GM21529 (cell line): ENCODE measurements around the gene PHACTR1.

Experiments used
- ATAC-seq: cut with Tn5 transposase; IDR thresholded peaks from one replicate; pipeline ENCODE4 v1.9.1; 2021; ENCODE audit not compliant: unreplicated experiment

Gene PHACTR1

GRCh38 chr6:13013681-13014503 is 297.3 kb downstream of the PHACTR1 start:
- no peak for ATAC-seq

GRCh38 chr6:13014504-13015378 is 298.2 kb downstream of the PHACTR1 start:
- no peak for ATAC-seq

GRCh38 chr6:13015379-13015681 is 298.8 kb downstream of the PHACTR1 start:
- no peak for ATAC-seq

GRCh38 chr6:13024616-13025015 is 308.0 kb downstream of the PHACTR1 start:
- no peak for ATAC-seq

- no peak for ATAC-seq
These were observed 309.4 kb downstream of the PHACTR1 start for GRCh38 chr6:13025893-13026499.

GRCh38 chr6:13026557-13026956 is 310.0 kb downstream of the PHACTR1 start:
- no peak for ATAC-seq

- ATAC-seq = no peak
These were observed 310.6 kb downstream of the PHACTR1 start for GRCh38 chr6:13027207-13027606.

GRCh38 chr6:13030396-13030795 is 313.8 kb downstream of the PHACTR1 start:
- no peak for ATAC-seq

- ATAC-seq = no peak
These were observed 316.0 kb downstream of the PHACTR1 start for GRCh38 chr6:13032566-13032965.

GRCh38 chr6:13033145-13033544 is 316.6 kb downstream of the PHACTR1 start:
- no peak for ATAC-seq

GRCh38 chr6:13034316-13034715 is 317.7 kb downstream of the PHACTR1 start:
- no peak for ATAC-seq

GRCh38 chr6:13035606-13036005 is 319.0 kb downstream of the PHACTR1 start:
- no peak for ATAC-seq

GRCh38 chr6:13038315-13038714 is 321.7 kb downstream of the PHACTR1 start:
- no peak for ATAC-seq

- no peak for ATAC-seq
These were observed 322.2 kb downstream of the PHACTR1 start for GRCh38 chr6:13038741-13039190.

- no peak for ATAC-seq
These were observed 327.8 kb downstream of the PHACTR1 start for GRCh38 chr6:13044390-13044789.

GRCh38 chr6:13044896-13045295 is 328.3 kb downstream of the PHACTR1 start:
- ATAC-seq = no peak

- ATAC-seq = no peak
These were observed 329.1 kb downstream of the PHACTR1 start for GRCh38 chr6:13045676-13046075.

GRCh38 chr6:13046084-13046483 is 329.5 kb downstream of the PHACTR1 start:
- ATAC-seq = no peak

GRCh38 chr6:13048113-13048512 is 331.5 kb downstream of the PHACTR1 start:
- ATAC-seq = no peak

GRCh38 chr6:13049666-13050254 is 333.2 kb downstream of the PHACTR1 start:
- no peak for ATAC-seq

- ATAC-seq = no peak
These were observed 336.5 kb downstream of the PHACTR1 start for GRCh38 chr6:13053006-13053461.
